CD4-positive, alpha-beta memory T cell (primary cell): ENCODE data around the gene GLP1R. TPM values are rescaled to one million over a fixed set of nuclear protein-coding genes. Genes with fewer than 3 reads are reported as not detected.

Source experiments
- CTCF ChIA-PET: fragments of 350-600 bp; sonication (Branson Sonifier 250); formaldehyde crosslinking; loops from one replicate; lab custom pipeline; 2021; ENCODE audit warnings: inconsistent platforms; ENCODE audit not compliant: partially characterized antibody; lab: Charles Lee
- POLR2A ChIA-PET: fragments of 350-600 bp; sonication (Branson Sonifier 250); formaldehyde crosslinking; loops from one replicate; lab custom pipeline; 2021; ENCODE audit not compliant: partially characterized antibody; lab: Charles Lee
- DNase-seq, 5 donors: peaks; one replicate each; pipeline versions ENCODE4 v3.0.0 to v3.0.0-alpha.2; 2020 to 2022; ENCODE audit warnings: mixed read lengths in 1 of 5
- H3K27ac ChIP-seq: one replicate; pipeline ENCODE4 v1.7.0; 2013; ENCODE audit warnings: low read depth, low read length
- H3K27me3 ChIP-seq: 2 replicates; pipeline ENCODE4 v1.7.0; 2013; ENCODE audit warnings: mild to moderate bottlenecking, low read length, moderate library complexity; ENCODE audit not compliant: insufficient read depth
- H3K36me3 ChIP-seq: 2 replicates; pipeline ENCODE4 v1.7.0; 2013; ENCODE audit warnings: mild to moderate bottlenecking, low read length, moderate library complexity; ENCODE audit not compliant: insufficient read depth
- H3K4me1 ChIP-seq: 2 replicates; pipeline ENCODE4 v1.7.0; 2013; ENCODE audit warnings: mild to moderate bottlenecking, low read length, moderate library complexity; ENCODE audit not compliant: insufficient read depth
- H3K4me3 ChIP-seq, 2 donors: one replicate each; pipeline ENCODE4 v1.7.0; 2013; ENCODE audit warnings: low read length in 2 of 2, mild to moderate bottlenecking in 1 of 2
- H3K9me3 ChIP-seq, 2 donors: one replicate each; pipeline ENCODE4 v1.7.0; 2013; ENCODE audit warnings: low read length in 2 of 2, control low read depth in 1 of 2; ENCODE audit not compliant: control insufficient read depth in 1 of 2
- H3K27ac Mint-ChIP-seq, 7 donors: one replicate each; pipeline ENCODE4 v1.8.0; 2020 to 2021; ENCODE audit warnings: mixed read lengths in 7 of 7, mild to moderate bottlenecking in 6 of 7, inconsistent platforms in 3 of 7, moderate library complexity in 3 of 7
- H3K27me3 Mint-ChIP-seq, 2 donors: one replicate each; pipeline ENCODE4 v1.8.0; 2020 to 2021; ENCODE audit warnings: mixed read lengths in 2 of 2
- H3K36me3 Mint-ChIP-seq, 2 donors: one replicate each; pipeline ENCODE4 v1.8.0; 2020 to 2021; ENCODE audit warnings: mixed read lengths in 2 of 2, inconsistent platforms in 1 of 2, mild to moderate bottlenecking in 1 of 2
- H3K4me1 Mint-ChIP-seq, 4 donors: one replicate each; pipeline ENCODE4 v1.8.0; 2020 to 2021; ENCODE audit warnings: mixed read lengths in 4 of 4, mild to moderate bottlenecking in 1 of 4
- H3K4me3 Mint-ChIP-seq, 8 donors: one replicate each; pipeline ENCODE4 v1.8.0; 2020 to 2021; ENCODE audit warnings: mixed read lengths in 8 of 8, mild to moderate bottlenecking in 7 of 8, moderate library complexity in 6 of 8, inconsistent platforms in 3 of 8
- H3K9me3 Mint-ChIP-seq, 8 donors: one replicate each; pipeline ENCODE4 v1.8.0; 2020 to 2021; ENCODE audit warnings: mixed read lengths in 8 of 8, mild to moderate bottlenecking in 5 of 8, inconsistent platforms in 3 of 8, moderate library complexity in 1 of 8
- intact Hi-C: fragments of 100-400 bp; cut with micrococcal nuclease; formaldehyde crosslinking; loops from one replicate; pipeline ENCODE4 v1.15.1; 2023
- polyA plus RNA-seq, 2 donors: library from polyadenylated mRNA; unstranded; fragments of 300-500 nt; fragmentation: Illumina TruSeq; gene quantifications; one replicate each; pipeline ENCODE4 v1.2.3, GENCODE V29; 2021
- total RNA-seq, 2 experiments: library from RNA; stranded (reverse); gene quantifications; one replicate each; pipeline ENCODE4 v1.2.3, GENCODE V29; 2021

The GLP1R gene
- total and polyA plus RNA-seq, 4 experiments from 2014 or later: not detected

GRCh38 chr6:39053016-39053624 lies 4.5 kb downstream of the GLP1R start:
- Histone ChIP-seq H3K4me3 (no peak overlapping the region), H3K4me1 (peaks cover 13% of the 10 kb centered on the region), H3K9me3 (no peaks in the 10 kb centered on the region), H3K27ac (no peak overlapping the region), H3K27me3 (peaks cover 5% of the 10 kb centered on the region), H3K36me3 (no peaks in the 10 kb centered on the region)
- H3K27me3 Mint-ChIP-seq: peaks cover 11 to 44% of the 10 kb centered on the region in 2 donors
- H3K27ac Mint-ChIP-seq: no peak overlapping the region
- DNase-seq: no peak
- H3K36me3 Mint-ChIP-seq: no peaks in the 10 kb centered on the region
- ChIA-PET CTCF (no interaction called here), POLR2A (no interaction called here)
- intact Hi-C loops: no loop called here
- no peak overlapping the region for H3K4me3 Mint-ChIP-seq
- H3K4me1 Mint-ChIP-seq: peaks cover 11 to 25% (median 17%) of the 10 kb centered on the region in 4 donors
- no peaks in the 10 kb centered on the region for H3K9me3 Mint-ChIP-seq

GRCh38 chr6:39053854-39054576 lies 5.4 kb downstream of the GLP1R start:
- intact Hi-C loops: no loop called here
- Mint-ChIP-seq H3K9me3 (no peaks in the 10 kb centered on the region), H3K27me3 (peaks cover 11 to 47% of the 10 kb centered on the region in 2 donors), H3K36me3 (no peaks in the 10 kb centered on the region), H3K4me1 (peaks cover 11 to 25% (median 17%) of the 10 kb centered on the region in 4 donors), H3K27ac (no peak overlapping the region), H3K4me3 (no peak overlapping the region)
- no peak overlapping the region for H3K27ac ChIP-seq
- DNase-seq: no peak
- no peaks in the 10 kb centered on the region for H3K9me3 ChIP-seq
- ChIA-PET POLR2A (no interaction called here), CTCF (no interaction called here)
- H3K4me3 ChIP-seq: no peak overlapping the region
- H3K27me3 ChIP-seq: peaks cover 5% of the 10 kb centered on the region
- H3K36me3 ChIP-seq: no peaks in the 10 kb centered on the region
- peaks cover 13% of the 10 kb centered on the region for H3K4me1 ChIP-seq

DNA sequence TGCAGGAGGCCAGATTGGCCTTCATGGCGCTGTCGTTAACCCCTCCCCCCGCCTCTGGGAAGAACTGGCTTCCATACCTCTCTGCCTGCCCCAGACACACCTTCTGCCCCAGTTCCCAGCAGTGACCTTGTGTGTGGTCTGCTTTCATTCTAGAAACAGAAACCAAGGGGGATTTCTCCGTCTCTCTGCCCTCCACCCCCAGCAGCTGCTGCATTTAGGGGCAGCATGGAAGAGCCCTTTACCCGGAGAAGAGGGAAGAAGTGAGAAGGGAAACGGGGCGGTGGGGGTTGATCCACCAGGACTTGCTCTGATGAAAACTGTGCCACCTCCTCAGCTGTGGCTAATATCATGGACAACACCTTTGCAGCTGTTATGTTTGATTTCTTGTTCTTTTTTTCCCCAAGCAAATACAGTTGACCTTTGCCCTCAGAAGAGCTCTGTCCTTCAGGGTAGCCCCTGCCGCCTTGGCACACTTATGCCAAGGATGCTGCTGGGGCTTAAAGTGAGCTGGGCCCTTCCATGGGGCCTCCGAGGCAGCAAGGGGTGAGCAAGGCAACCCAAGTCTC lies 6.1 kb downstream of the GLP1R start:
- Histone ChIP-seq H3K36me3 (no peaks in the 10 kb centered on the region), H3K9me3 (no peaks in the 10 kb centered on the region), H3K27me3 (peaks cover 5% of the 10 kb centered on the region), H3K4me1 (peaks cover 13% of the 10 kb centered on the region), H3K4me3 (no peak overlapping the region), H3K27ac (no peak overlapping the region)
- no peak for DNase-seq
- intact Hi-C loops: no loop called here
- Mint-ChIP-seq H3K36me3 (no peaks in the 10 kb centered on the region), H3K27me3 (peaks cover 11 to 45% of the 10 kb centered on the region in 2 donors), H3K9me3 (no peaks in the 10 kb centered on the region), H3K27ac (no peak overlapping the region), H3K4me1 (peaks cover 8 to 20% (median 16%) of the 10 kb centered on the region in 4 donors), H3K4me3 (no peak overlapping the region)
- ChIA-PET POLR2A (no interaction called here), CTCF (no interaction called here)

GRCh38 chr6:39055661-39056060 lies 7.1 kb downstream of the GLP1R start:
- Mint-ChIP-seq H3K4me1 (peaks cover 8 to 20% (median 13%) of the 10 kb centered on the region in 4 donors), H3K9me3 (no peaks in the 10 kb centered on the region), H3K4me3 (no peak overlapping the region), H3K36me3 (no peaks in the 10 kb centered on the region), H3K27me3 (peaks cover 11 to 41% of the 10 kb centered on the region in 2 donors), H3K27ac (no peak overlapping the region)
- peaks cover 13% of the 10 kb centered on the region for H3K4me1 ChIP-seq
- H3K4me3 ChIP-seq: no peak overlapping the region
- no peak overlapping the region for H3K27ac ChIP-seq
- POLR2A ChIA-PET: no interaction called here
- no peaks in the 10 kb centered on the region for H3K27me3 ChIP-seq
- H3K9me3 ChIP-seq: no peaks in the 10 kb centered on the region
- H3K36me3 ChIP-seq: no peaks in the 10 kb centered on the region
- no peak for DNase-seq
- intact Hi-C loops: no loop called here
- CTCF ChIA-PET: no interaction called here

GRCh38 chr6:39056191-39056590 lies 7.6 kb downstream of the GLP1R start:
- DNase-seq: no peak
- no peaks in the 10 kb centered on the region for H3K27me3 ChIP-seq
- POLR2A ChIA-PET: no interaction called here
- Mint-ChIP-seq H3K9me3 (no peaks in the 10 kb centered on the region), H3K27ac (no peak overlapping the region), H3K4me1 (peaks cover 6 to 17% (median 10%) of the 10 kb centered on the region in 4 donors), H3K27me3 (peaks cover 12 to 41% of the 10 kb centered on the region in 2 donors), H3K36me3 (no peaks in the 10 kb centered on the region), H3K4me3 (no peak overlapping the region)
- H3K9me3 ChIP-seq: no peaks in the 10 kb centered on the region
- no peak overlapping the region for H3K27ac ChIP-seq
- H3K4me1 ChIP-seq: peaks cover 9% of the 10 kb centered on the region
- CTCF ChIA-PET: no interaction called here
- H3K4me3 ChIP-seq: no peak overlapping the region
- no peaks in the 10 kb centered on the region for H3K36me3 ChIP-seq
- intact Hi-C loops: no loop called here

- Histone ChIP-seq H3K4me3 (no peak overlapping the region), H3K27me3 (no peaks in the 10 kb centered on the region), H3K4me1 (peaks cover 4% of the 10 kb centered on the region), H3K9me3 (no peaks in the 10 kb centered on the region), H3K27ac (no peak overlapping the region), H3K36me3 (no peaks in the 10 kb centered on the region)
- no peaks in the 10 kb centered on the region for H3K9me3 Mint-ChIP-seq
- no peaks in the 10 kb centered on the region for H3K36me3 Mint-ChIP-seq
- H3K4me3 Mint-ChIP-seq: no peak overlapping the region
- POLR2A ChIA-PET: no interaction called here
- no peak for DNase-seq
- H3K4me1 Mint-ChIP-seq: peaks cover 3 to 12% (median 5%) of the 10 kb centered on the region in 4 donors
- H3K27ac Mint-ChIP-seq: no peak overlapping the region
- intact Hi-C loops: no loop called here
- CTCF ChIA-PET: no interaction called here
- H3K27me3 Mint-ChIP-seq: peaks cover 12 to 39% of the 10 kb centered on the region in 2 donors
Observed at GRCh38 chr6:39056681-39057080, 8.1 kb downstream of the GLP1R start.

GRCh38 chr6:39057251-39058155 lies 8.9 kb downstream of the GLP1R start:
- Histone ChIP-seq H3K36me3 (no peaks in the 10 kb centered on the region), H3K4me3 (no peak overlapping the region), H3K4me1 (no peaks in the 10 kb centered on the region), H3K9me3 (no peaks in the 10 kb centered on the region), H3K27me3 (no peaks in the 10 kb centered on the region), H3K27ac (no peak overlapping the region)
- peaks cover 0 to 5% (median 1%) of the 10 kb centered on the region in 4 donors for H3K4me1 Mint-ChIP-seq
- H3K9me3 Mint-ChIP-seq: no peaks in the 10 kb centered on the region
- DNase-seq: no peak
- POLR2A ChIA-PET: no interaction called here
- no peak overlapping the region for H3K4me3 Mint-ChIP-seq
- CTCF ChIA-PET: no interaction called here
- intact Hi-C loops: no loop called here
- H3K27me3 Mint-ChIP-seq: peaks cover 9 to 35% of the 10 kb centered on the region in 2 donors
- no peaks in the 10 kb centered on the region for H3K36me3 Mint-ChIP-seq
- no peak overlapping the region for H3K27ac Mint-ChIP-seq
